Smooth muscle cell (in vitro differentiated cells): Measurements from ENCODE around the gene IGF2BP1. TPM values are rescaled to one million over a fixed set of nuclear protein-coding genes. Genes with fewer than 3 reads are reported as not detected.
A peak's percentile ranks its signal among the peaks of the same experiment; 100 is the strongest.

Source experiments
- DNase-seq: peaks from one replicate; lab custom pipeline; 2025; ENCODE audit not compliant: unreplicated experiment; lab: John Stamatoyannopoulos, UW
- H2AFZ ChIP-seq: fragments of 200-600 bp; sonication (generic); 2 replicates; pipeline ENCODE4 v1.6.0; 2016; ENCODE audit warnings: antibody characterized with exemption, low read depth, mild to moderate bottlenecking
- H3F3A ChIP-seq: fragments of 200-600 bp; sonication (generic); 2 replicates; pipeline ENCODE4 v1.6.0; 2017; ENCODE audit warnings: antibody characterized with exemption, low read depth
- H3K27ac ChIP-seq: fragments of 200-600 bp; sonication (generic); 2 replicates; pipeline ENCODE4 v1.5.1; 2016; ENCODE audit warnings: low read depth, mild to moderate bottlenecking
- H3K27me3 ChIP-seq: fragments of 200-600 bp; sonication (generic); 2 replicates; pipeline ENCODE4 v1.6.1; 2016; ENCODE audit warnings: low read depth, mild to moderate bottlenecking
- H3K36me3 ChIP-seq: fragments of 200-600 bp; sonication (generic); 2 replicates; pipeline ENCODE4 v1.5.1; 2016; ENCODE audit warnings: low read depth
- H3K4me1 ChIP-seq: fragments of 200-600 bp; sonication (generic); 2 replicates; pipeline ENCODE4 v1.5.1; 2016; ENCODE audit warnings: low read depth
- H3K4me2 ChIP-seq: fragments of 200-600 bp; sonication (generic); 2 replicates; pipeline ENCODE4 v1.6.0; 2016; ENCODE audit warnings: mild to moderate bottlenecking
- H3K4me3 ChIP-seq: fragments of 200-600 bp; sonication (generic); 2 replicates; pipeline ENCODE4 v1.5.1; 2016; ENCODE audit warnings: mild to moderate bottlenecking
- H3K79me2 ChIP-seq: fragments of 200-600 bp; sonication (generic); 2 replicates; pipeline ENCODE4 v1.6.0; 2016; ENCODE audit warnings: low read depth, mild to moderate bottlenecking
- H3K9ac ChIP-seq: fragments of 200-600 bp; sonication (generic); 2 replicates; pipeline ENCODE4 v1.6.0; 2016; ENCODE audit warnings: low read depth
- H3K9me3 ChIP-seq: fragments of 200-600 bp; sonication (generic); replicated peaks from 2 replicates; pipeline ENCODE4 v1.5.1; 2016; ENCODE audit warnings: low read depth
- H4K20me1 ChIP-seq: fragments of 200-600 bp; sonication (generic); 2 replicates; pipeline ENCODE4 v1.6.0; 2016; ENCODE audit warnings: low read depth
- CTCF ChIP-seq: fragments of 200-600 bp; sonication (generic); IDR thresholded peaks from 2 replicates; pipeline ENCODE4 v1.5.1; 2017; ENCODE audit warnings: borderline replicate concordance, mild to moderate bottlenecking, antibody characterized with exemption; ENCODE audit not compliant: insufficient read depth, poor library complexity, severe bottlenecking
- WGBS: methylation state at CpG from one replicate; pipeline ENCODE4 v1.1.7; 2016; ENCODE audit warnings: low lambda C conversion rate; 5-methylcytosine and 5-hydroxymethylcytosine counted together
- polyA plus RNA-seq: library from polyadenylated mRNA; unstranded; fragments of >200 nt; fragmentation: Nextera tagmentation; extraction: Ambion mirVana; gene quantifications from 2 replicates; pipeline ENCODE4 v1.2.1, GENCODE V29; 2016
- total RNA-seq: library from RNA; depleted of rRNA; stranded (reverse); fragments of >200 nt; gene quantifications from 2 replicates; pipeline ENCODE4 v1.2.3, GENCODE V29; 2014

IGF2BP1 gene
- total and polyA plus RNA-seq, 2 experiments from 2014 or later, result 51.4 to 54.6 TPM

DNA sequence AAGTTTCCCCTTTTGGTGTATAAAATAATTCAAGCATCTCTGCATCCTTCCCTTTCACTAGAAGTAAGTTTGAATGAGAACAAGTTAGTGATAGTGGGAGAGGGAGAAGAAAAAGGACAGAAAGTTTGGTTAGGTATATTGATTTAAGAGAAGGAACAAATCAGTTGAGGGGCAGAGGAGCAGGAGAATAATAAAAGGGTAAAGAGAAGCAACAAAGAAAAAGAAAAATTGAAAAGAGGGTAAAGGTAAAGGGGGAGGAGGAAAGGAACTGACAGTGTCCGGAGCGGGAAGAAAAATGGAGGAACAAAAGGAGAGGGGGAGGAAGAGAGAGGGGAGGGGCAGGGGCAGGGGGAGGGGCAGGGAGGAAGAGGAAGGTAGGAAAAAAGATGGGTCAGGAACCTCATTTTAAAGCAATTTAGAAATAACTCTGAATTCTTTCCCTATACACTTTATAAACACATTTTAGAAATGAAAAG is 6.3 kb upstream of the IGF2BP1 start:
- WGBS, result 0% methylated on average over 1 of the region's 2 CpGs
- H3K27me3 ChIP-seq, result no peaks in the 10 kb centered on the region
- H3F3A ChIP-seq, result no peaks in the 10 kb centered on the region

DNA sequence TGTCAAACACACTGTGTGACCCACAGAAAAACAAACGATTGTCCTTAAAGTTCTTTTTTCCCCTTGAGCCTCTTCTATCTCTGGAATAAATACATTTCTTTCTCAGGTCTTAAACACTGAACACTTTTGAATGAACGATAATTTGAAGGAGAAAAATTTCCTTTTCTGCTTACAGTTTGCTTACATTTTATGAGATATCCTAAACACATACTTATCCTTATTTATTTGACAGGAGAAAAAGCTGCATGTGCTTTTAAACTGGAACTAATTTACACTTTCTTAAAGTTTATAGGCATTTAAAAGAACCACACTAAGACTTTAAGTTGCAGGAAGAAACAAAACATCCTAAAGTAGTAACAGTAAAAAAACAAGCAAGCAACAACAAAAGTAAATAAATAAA is 4.7 kb upstream of the IGF2BP1 start:
- peaks cover 47% of the 10 kb centered on the region for H3K4me1 ChIP-seq
- no peak for TF ChIP-seq CTCF
- H3K9me3 ChIP-seq, result no peaks in the 10 kb centered on the region
- H3K9ac ChIP-seq, result peak overlapping the region; percentile 5
- DNase-seq, result no peak
- 20% methylated on average over 2 of the region's 2 CpGs for WGBS
- H2AFZ ChIP-seq, result peak overlapping the region; percentile 29
- peaks cover 39% of the 10 kb centered on the region for H3K79me2 ChIP-seq
- peak overlapping the region; percentile 28 for H3K27ac ChIP-seq
- no peak overlapping the region for H3K4me3 ChIP-seq
- H3K4me2 ChIP-seq, result peak overlapping the region; percentile 75
- no peaks in the 10 kb centered on the region for H3F3A ChIP-seq
- no peaks in the 10 kb centered on the region for H4K20me1 ChIP-seq
- no peaks in the 10 kb centered on the region for H3K36me3 ChIP-seq
- H3K27me3 ChIP-seq, result no peaks in the 10 kb centered on the region

More for the DNA sequence above, 6.3 kb upstream of the IGF2BP1 start:
- Histone ChIP-seq H3K27ac (peak overlapping the region; percentile 9), H3K9me3 (no peaks in the 10 kb centered on the region), H3K4me3 (peak overlapping the region; percentile 23), H3K9ac (peak overlapping the region; percentile 57), H3K4me2 (peak overlapping the region; percentile 75), H3K36me3 (no peaks in the 10 kb centered on the region), H2AFZ (peak overlapping the region; percentile 87), H3K4me1 (peaks cover 47% of the 10 kb centered on the region), H4K20me1 (no peaks in the 10 kb centered on the region), H3K79me2 (peaks cover 32% of the 10 kb centered on the region)
- no peak for DNase-seq
- no peak for TF ChIP-seq CTCF

DNA sequence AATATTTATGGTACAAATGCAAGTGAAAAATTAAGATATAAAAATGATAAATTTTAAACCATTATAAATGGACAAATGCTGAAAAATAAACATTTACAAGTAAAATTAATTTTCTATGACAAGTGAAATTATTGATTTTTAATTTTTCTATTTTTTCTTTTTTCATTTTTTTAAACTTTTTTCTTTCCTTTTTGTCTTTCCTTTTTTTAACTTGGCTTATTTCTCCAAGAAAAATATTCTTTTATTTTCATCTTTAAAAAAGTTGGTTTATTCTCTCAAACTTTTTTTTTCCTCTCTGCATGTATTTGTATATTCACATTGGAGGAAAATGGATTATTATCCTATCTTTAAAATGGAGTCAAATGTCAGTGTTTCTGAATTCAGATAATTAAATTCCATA is 3.9 kb upstream of the IGF2BP1 start:
- H4K20me1 ChIP-seq, result no peaks in the 10 kb centered on the region
- H3K4me1 ChIP-seq, result peaks cover 47% of the 10 kb centered on the region
- H3K9ac ChIP-seq, result no peak overlapping the region
- H3K4me3 ChIP-seq, result no peak overlapping the region
- H3K27ac ChIP-seq, result no peak overlapping the region
- no peaks in the 10 kb centered on the region for H3K27me3 ChIP-seq
- TF ChIP-seq CTCF, result no peak
- H3K4me2 ChIP-seq, result peak overlapping the region; percentile 75
- DNase-seq, result no peak
- no peak overlapping the region for H2AFZ ChIP-seq
- H3K9me3 ChIP-seq, result no peaks in the 10 kb centered on the region
- no peaks in the 10 kb centered on the region for H3F3A ChIP-seq
- H3K79me2 ChIP-seq, result peaks cover 47% of the 10 kb centered on the region
- no peaks in the 10 kb centered on the region for H3K36me3 ChIP-seq

DNA sequence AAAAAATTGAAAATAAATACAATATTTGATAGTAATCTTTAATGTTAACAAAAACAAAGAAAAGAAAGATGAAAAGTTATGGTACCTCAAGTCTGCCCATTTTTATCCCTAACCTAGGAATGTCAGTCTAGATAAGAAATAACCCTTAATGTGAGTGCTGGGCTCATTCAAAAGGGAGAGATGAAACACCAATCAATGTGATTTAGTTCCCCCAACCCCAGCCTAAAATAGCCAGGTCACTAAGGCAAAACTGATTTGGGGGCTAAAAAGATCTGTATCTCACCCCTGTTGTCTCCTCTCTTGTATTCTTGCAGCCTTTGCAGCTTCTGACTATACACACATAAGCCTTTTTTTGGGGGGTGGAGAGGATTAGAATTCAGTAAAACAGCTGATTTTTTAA is 3.2 kb upstream of the IGF2BP1 start:
- Histone ChIP-seq H3K4me3 (no peak overlapping the region), H3K4me1 (peaks cover 47% of the 10 kb centered on the region), H4K20me1 (no peaks in the 10 kb centered on the region), H3K9me3 (no peaks in the 10 kb centered on the region), H3K4me2 (peak overlapping the region; percentile 95), H3K36me3 (no peaks in the 10 kb centered on the region), H3K79me2 (peaks cover 54% of the 10 kb centered on the region), H3K9ac (no peak overlapping the region), H3F3A (no peaks in the 10 kb centered on the region), H2AFZ (no peak overlapping the region), H3K27ac (no peak overlapping the region), H3K27me3 (no peaks in the 10 kb centered on the region)
- TF ChIP-seq CTCF, result no peak
- no peak for DNase-seq
